Activated naive CD4-positive, alpha-beta T cell treated with Interleukin-2 at 50 U/mL for 16 hours (primary cell): ENCODE measurements around the gene RAB31.
"Not testable (repeated sequence)": the region's sequence is repeated elsewhere in the genome, so short reads cannot be mapped to it uniquely, and the experiment has no call there.

Experiments
- DNase-seq: peaks from one replicate; pipeline ENCODE4 v3.0.0-alpha.2; 2020

Gene RAB31

GRCh38 chr18:9898792-9899549, 190.9 kb downstream of the RAB31 start:
- no peak for DNase-seq

- DNase-seq = not testable (repeated sequence)
Observed at GRCh38 chr18:9899550-9899930, 191.4 kb downstream of the RAB31 start.

GRCh38 chr18:9900699-9901098, 192.6 kb downstream of the RAB31 start:
- DNase-seq = no peak

GRCh38 chr18:9901377-9901776, 193.3 kb downstream of the RAB31 start:
- DNase-seq = no peak

- not testable (repeated sequence) for DNase-seq
Observed at GRCh38 chr18:9902264-9902663, 194.2 kb downstream of the RAB31 start.

- no peak for DNase-seq
Observed at GRCh38 chr18:9902832-9903231, 194.7 kb downstream of the RAB31 start.

- DNase-seq = no peak
Observed at GRCh38 chr18:9905401-9905922, 197.4 kb downstream of the RAB31 start.

GRCh38 chr18:9906481-9906880, 198.4 kb downstream of the RAB31 start:
- DNase-seq = no peak

- no peak for DNase-seq
Observed at GRCh38 chr18:9907867-9908266, 199.8 kb downstream of the RAB31 start.

- no peak for DNase-seq
Observed at GRCh38 chr18:9910071-9910470, 202.0 kb downstream of the RAB31 start.

GRCh38 chr18:9910661-9911060, 202.6 kb downstream of the RAB31 start:
- DNase-seq = no peak

GRCh38 chr18:9911226-9911625, 203.1 kb downstream of the RAB31 start:
- DNase-seq = no peak
